Measurements from ENCODE around the gene CETN3.
"Not testable (repeated sequence)": the region's sequence is repeated elsewhere in the genome, so short reads cannot be mapped to it uniquely, and the experiment has no call there.

Gene CETN3

DNA sequence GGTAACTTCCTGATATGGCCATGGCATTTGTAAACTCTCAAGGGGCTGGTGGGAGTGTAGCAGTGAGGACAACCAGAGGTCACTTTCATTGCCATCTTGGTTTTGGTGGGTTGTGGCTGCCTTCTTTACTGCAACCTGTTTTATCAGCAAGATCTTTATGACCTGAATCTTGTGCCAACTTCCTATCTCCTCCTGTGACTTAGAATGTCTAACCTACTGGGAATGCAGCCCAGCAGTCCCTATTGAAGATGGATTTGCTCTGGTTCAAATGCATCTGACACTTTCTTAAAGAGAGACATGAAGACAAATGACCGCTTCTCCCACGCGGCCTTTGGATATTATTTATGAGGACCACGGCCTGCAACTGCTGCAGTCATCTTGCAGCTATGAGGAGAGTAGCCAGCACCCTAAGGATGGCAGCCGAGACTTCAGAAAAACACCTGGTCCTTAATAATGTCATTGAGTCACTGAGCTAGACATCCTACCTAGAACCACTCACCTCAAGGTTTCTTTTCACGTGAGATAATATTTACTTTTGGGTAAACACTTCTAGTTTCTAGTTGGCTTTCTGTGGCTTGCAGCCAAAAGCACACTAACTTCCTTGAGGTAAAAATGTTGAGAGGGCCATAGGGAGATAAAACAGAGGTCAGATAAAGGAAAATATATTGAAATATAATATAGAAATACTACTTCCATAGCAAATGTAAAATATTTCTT lies 28.2 kb downstream of the CETN3 start:
- DNase-seq = no peak

DNA sequence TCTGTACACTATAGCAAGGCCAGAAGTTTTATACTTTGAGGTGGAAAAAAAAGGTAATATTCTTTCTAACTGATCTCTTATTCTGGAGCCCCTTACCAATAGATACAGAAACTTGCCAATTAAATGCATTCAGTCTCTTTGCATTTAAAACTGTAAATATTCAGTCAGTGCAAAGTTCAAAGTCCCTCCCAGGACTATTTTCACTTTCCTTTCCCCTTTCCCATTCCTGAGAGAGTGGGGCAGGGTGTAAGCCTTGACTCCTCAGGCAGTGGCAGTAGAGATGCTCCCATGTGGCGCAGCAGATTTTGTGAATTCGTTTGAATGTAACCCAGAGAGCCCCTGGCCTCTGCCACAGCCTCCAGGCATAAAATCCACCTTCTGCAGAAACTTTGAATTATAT lies 29.9 kb downstream of the CETN3 start:
- no peak for DNase-seq

DNA sequence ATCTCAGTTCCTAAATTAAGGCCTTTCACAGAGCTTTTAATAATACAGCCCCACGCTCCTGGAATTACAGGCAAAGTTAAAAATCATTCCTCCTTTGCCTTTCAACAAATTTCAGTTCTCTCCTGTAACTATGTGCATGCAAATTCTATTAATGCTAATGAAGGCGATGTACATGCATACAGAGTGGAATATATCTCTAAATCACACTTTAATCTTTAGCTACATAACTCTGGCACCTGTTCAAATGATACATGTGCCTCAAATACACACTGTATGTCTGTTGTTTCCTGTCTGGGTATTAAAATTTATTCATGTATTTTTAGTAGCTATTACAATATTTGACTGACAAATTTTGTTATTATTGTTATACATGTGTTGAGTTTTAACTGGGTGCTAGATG lies 30.8 kb downstream of the CETN3 start:
- DNase-seq = no peak

DNA sequence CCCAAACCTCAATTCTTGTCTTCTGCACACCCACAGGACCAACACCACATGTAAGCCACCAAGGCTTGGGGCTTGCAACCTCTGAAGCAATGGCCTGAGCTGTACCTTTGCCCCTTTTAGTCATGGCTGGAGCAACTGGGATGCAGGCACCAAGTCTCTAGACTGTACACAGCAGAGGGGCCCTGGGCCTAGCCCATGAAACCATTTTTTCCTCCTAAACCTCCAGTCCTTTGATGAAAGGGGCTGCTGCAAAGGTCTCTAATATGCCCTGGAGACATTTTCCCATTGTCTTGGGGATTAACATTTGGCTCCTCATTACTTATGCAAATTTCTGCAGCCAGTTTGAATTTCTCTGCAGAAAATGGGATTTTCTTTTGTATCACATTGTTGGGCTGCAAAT lies 38.3 kb downstream of the CETN3 start:
- not testable (repeated sequence) for DNase-seq

GRCh38 chr5:90368454-90369246 lies 40.9 kb downstream of the CETN3 start:
- DNase-seq = no peak

- DNase-seq = no peak
These were observed 41.7 kb downstream of the CETN3 start for GRCh38 chr5:90367879-90368278.

- DNase-seq = no peak
These were observed 42.6 kb downstream of the CETN3 start for GRCh38 chr5:90366948-90367347.

GRCh38 chr5:90365328-90365727 lies 44.2 kb downstream of the CETN3 start:
- no peak for DNase-seq

DNA sequence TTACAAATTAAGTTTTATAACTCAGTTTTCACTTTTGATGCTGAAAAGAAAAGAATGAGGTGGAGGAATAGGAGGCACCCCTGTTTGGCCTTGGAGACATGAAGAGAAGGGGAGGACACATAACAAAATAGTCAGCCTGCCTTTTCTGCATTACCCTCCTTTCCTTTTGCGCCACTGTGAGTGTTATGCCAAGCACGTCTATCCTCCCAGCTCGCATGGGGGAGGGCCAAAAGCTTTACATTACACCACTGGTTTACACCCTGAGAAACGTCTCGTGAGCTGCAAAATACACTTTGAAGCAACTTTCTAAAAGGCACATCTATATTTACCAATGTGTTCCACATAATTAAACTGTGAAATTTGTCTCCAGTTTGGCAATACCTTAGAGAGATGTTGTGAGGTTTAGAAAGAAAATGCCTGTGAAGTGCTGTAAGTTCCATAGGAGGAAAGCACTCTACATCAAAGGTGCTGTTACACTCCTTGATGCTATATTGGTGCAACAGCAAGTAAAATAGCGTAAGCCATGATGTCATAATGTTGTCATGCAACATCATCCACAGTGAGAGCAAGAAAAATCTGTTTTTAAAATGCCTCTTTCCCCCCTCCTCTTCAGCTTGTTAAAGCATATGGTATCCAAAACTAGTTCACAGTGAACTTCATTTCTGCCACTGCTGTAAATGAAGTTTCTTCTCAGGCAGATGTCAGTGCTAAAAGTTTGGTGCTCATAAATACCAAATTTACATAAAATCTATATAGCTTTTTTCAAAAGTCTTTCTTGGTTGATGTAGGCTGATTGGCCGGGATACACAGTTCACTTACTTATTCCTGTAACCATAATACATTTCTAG lies 50.3 kb downstream of the CETN3 start:
- no peak for DNase-seq

- DNase-seq = no peak
These were observed 52.9 kb downstream of the CETN3 start for GRCh38 chr5:90356622-90357021.

DNA sequence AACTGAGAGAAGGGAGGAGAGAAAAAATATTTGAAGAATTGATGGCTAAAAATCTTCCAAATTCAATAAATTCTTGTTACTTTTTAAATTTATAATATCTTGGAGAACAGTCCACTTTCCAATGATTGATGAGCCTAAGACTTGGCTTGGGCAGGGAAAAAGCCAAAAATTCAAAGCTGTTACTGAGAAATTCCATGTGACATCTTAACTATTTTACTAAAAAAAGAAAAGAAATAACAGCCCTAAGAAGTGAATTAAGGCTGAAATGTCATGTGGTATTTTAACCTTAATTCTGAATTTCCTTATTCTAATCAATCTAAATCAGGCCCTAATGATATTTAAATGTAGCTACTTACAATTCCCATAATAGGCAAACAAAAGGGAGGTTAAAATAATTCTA lies 53.4 kb downstream of the CETN3 start:
- no peak for DNase-seq

- DNase-seq = no peak
These were observed 53.9 kb downstream of the CETN3 start for GRCh38 chr5:90355635-90356034.

DNA sequence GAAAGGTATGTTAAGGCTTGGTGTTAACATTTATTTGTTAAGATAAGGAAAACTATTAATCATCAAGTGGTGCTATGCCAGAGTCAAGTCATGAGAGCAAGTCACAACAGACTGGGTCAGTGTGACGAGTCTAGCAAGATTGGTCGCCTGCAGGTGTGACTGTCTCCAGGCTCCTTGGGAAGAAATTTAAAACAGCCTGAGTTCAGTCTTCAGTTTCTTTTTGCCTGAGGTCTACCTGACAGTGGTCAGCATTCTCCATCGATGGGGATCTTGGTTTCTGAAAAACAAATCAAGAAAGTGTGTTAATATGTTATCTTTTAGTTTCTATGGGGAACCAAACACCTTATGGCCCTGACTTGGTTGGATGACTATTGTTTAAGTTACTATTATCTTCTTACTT lies 56.3 kb downstream of the CETN3 start:
- DNase-seq = no peak

GRCh38 chr5:90351101-90351500 lies 58.5 kb downstream of the CETN3 start:
- DNase-seq = no peak

- no peak for DNase-seq
These were observed 62.1 kb downstream of the CETN3 start for GRCh38 chr5:90347462-90347861.

- DNase-seq = no peak
These were observed 63.9 kb downstream of the CETN3 start for GRCh38 chr5:90345684-90346083.

DNA sequence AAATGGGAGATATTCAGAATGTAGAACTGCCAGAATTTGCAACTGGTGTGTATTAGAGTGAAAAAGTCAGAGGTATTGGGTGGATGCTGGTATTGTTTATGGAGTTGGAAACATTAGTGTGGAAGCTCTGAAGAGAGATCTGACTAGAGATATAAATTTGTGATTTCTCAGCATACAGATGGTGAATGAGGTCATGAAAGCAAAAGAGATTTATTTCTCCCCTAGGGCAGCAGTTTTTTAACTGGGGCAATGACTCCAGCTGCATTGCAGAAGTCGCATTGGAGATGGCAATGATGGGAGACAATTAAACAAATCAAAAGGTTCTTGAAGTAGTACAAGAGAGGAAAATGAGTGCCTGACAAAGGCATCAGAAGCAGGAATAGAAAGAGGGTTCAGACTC lies 64.9 kb downstream of the CETN3 start:
- no peak for DNase-seq

DNA sequence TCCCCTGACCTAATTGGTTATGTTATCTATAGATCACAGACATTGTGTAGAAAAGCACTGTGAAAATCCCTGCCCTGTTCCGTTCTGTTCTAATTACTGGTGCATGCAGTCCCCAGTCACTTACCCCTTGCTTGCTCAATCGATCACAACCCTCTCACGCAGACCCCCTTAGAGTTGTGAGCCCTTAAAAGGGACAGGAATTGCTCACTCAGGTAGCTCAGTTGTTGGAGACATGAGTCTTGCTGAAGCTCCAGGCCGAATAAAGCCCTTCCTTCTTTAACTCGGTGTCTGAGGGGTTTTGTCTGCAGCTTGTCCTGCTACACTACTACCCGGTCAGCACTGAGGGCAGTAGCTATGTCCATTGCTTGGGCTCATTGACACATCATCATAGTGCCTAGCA lies 65.8 kb downstream of the CETN3 start:
- not testable (repeated sequence) for DNase-seq

DNA sequence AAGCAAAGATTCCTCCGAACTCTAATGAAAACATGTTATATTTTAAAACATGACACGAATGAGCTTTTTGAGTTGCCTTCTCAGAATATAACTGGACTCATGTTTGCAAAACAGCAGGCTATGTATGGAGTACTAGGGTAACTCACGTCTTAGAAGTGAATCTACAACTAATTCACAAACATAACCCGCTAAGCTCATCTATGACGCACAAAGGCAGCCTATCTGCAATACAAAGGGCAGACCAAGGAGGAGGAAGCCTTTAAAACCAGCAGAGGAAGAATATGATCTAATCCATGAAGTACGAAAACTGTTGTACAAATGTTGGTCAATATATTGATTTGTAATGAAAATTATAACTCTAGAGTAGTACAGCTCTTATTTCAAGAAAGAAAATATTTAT lies 67.0 kb downstream of the CETN3 start:
- DNase-seq = no peak
